ENCODE results near the gene CDH23. TPM values are rescaled to one million over a fixed set of nuclear protein-coding genes. Genes with fewer than 3 reads are reported as not detected.

The CDH23 gene
- total RNA-seq, 3 donors from 2014 or later = 1.8 to 3.6 (median 3.0) TPM

DNA sequence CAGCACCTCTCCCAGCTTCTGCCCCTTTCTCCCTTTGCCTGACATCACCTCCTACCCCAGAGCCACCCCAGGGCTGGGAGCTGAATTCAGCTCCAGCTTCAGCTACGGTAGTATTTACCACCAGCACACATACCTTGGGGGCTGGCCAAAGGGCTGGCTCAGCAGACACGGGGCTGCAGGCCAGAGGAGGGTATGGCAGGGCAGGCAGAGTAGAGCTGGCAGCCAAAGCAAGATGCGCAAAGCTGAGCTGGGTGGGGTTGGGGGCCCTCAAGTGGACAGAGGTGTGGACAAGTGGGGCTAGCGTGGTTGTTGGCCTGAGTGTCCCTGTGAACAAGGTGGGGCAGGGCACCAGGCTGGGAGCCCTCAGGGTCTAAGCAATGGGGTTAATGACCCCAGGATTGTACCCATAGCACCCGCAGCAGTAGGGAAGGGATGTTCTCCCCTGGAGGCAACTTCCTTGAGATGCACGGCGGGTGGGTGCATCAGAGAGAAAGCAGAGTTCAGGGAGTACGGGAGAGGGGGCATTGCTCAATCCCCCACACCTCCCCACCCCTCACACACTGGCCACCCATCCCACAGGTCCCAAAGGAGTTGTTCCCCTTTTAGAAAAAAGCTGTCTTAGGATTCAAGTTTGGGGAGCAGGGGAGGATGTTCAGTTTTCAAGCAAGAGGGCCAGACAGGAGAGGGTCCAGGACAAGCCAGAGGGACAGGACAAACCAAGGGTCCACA is 368.6 kb downstream of the CDH23 start:
- TF ChIP-seq, protein P1, sequence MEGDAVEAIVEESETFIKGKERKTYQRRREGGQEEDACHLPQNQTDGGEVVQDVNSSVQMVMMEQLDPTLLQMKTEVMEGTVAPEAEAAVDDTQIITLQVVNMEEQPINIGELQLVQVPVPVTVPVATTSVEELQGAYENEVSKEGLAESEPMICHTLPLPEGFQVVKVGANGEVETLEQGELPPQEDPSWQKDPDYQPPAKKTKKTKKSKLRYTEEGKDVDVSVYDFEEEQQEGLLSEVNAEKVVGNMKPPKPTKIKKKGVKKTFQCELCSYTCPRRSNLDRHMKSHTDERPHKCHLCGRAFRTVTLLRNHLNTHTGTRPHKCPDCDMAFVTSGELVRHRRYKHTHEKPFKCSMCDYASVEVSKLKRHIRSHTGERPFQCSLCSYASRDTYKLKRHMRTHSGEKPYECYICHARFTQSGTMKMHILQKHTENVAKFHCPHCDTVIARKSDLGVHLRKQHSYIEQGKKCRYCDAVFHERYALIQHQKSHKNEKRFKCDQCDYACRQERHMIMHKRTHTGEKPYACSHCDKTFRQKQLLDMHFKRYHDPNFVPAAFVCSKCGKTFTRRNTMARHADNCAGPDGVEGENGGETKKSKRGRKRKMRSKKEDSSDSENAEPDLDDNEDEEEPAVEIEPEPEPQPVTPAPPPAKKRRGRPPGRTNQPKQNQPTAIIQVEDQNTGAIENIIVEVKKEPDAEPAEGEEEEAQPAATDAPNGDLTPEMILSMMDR (IDR thresholded peaks at IDR 0.05) = no peak
- H3K4me3 ChIP-seq = no peak overlapping the region
- intact Hi-C loops (cut with DNase I, micrococcal nuclease) = loop anchor here in 1 of 2 donors (10.0 kb wide), 1 partner anchor 51 kb away; the partner anchor contains the start of gene C10orf105
- no peaks in the 10 kb centered on the region for H3K9me3 ChIP-seq
- ATAC-seq = no peak
- H3K4me1 ChIP-seq (ENCODE audit: low read depth) = peaks cover 49% of the 10 kb centered on the region
- DNase-seq = peak in 1 of 3 donors; percentile 59
- no peaks in the 10 kb centered on the region for H3K36me3 ChIP-seq (ENCODE audit: low read depth)

DNA sequence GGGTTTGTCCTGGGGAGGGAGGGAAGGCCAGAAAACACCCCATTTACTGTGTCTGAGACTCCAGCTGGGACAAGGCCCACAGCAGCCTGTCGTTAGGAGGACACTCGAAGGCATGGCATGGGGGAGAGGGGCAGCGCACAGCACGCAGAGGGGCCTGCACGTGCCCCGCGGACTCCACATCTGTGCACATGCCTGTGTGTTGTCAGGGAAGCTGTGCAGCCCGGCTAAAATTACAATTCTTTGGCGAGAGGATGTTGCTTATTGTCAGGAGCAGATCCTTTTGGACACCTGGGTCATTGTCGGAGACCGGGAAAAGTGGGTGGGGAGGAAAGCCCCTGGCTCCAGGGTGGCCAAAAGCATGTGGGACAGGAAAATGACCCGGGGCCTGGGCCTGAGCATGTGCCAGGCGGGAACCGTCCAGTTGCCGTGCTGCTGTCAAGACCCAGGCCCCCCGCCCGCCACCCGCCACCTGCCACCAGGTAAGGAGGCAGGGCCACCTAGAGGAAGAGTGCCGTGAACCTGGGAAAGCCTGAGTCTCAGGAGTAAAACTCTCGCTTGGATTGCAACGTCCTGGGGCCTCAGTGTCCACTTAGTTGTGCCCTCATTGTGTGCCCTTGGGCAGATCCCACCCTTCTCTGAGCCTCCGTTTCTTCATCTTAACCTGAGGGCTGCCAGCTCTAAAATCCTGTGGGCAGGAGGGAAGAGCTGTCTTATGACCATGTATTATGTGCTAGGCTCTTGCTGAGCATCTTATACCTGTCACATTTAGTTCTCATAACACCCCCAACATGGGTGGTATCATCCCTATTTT is 369.4 kb downstream of the CDH23 start:
- H3K4me1 ChIP-seq (ENCODE audit: low read depth) = peaks cover 54% of the 10 kb centered on the region
- no peaks in the 10 kb centered on the region for H3K36me3 ChIP-seq (ENCODE audit: low read depth)
- no peaks in the 10 kb centered on the region for H3K9me3 ChIP-seq
- DNase-seq (peak in 1 of 3 donors; percentile 66), ATAC-seq (no peak)
- TF ChIP-seq, protein P1 (IDR thresholded peaks at IDR 0.05) = no peak
- intact Hi-C loops (cut with DNase I, micrococcal nuclease) = loop anchor here in 1 of 2 donors (10.0 kb wide), 1 partner anchor 51 kb away; the partner anchor contains the start of gene C10orf105
- H3K4me3 ChIP-seq = no peak overlapping the region

DNA sequence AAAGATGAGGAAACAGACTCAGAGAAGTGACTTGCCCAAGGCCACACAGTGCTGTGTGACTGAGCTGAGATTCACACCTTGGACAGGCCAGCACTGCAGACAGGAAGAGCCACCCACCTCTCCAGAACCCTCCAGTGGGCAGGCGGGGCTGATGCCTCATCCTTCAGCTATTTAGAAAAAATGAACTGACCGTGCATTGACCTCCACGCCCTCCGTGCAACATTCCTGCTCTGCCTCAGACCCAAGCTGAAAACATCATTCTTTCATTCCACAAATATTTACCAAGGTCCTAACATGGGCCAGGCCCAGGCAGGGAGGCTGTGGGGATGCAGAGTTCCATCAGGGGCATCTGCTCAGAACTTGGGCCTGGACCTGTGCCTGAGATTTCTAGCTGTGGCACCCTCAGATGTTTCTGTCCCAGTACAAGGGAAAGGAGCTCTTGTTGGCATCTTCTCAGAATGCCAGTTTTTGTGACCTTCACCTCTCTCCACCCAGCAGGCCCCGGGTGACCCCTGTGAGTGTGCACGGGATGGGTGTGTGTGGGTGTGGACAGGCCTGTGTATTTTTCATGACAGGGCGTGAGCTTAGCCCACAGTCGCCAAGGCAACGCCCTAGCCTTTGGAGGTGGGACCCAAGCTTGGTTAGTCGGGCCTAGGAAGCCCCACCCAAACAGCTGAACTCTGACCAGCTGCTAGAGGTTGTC is 370.1 kb downstream of the CDH23 start:
- intact Hi-C loops (cut with DNase I, micrococcal nuclease) = loop anchor here in 1 of 2 donors (10.0 kb wide), 1 partner anchor 52 kb away; the partner anchor contains the start of gene C10orf105
- H3K36me3 ChIP-seq (ENCODE audit: low read depth) = no peaks in the 10 kb centered on the region
- ATAC-seq (peak; percentile 87), DNase-seq (peak; percentile 91 to 95 (median 95))
- no peak overlapping the region for H3K4me3 ChIP-seq
- peaks cover 58% of the 10 kb centered on the region for H3K4me1 ChIP-seq (ENCODE audit: low read depth)
- TF ChIP-seq, protein P1 (IDR thresholded peaks at IDR 0.05) = no peak
- H3K9me3 ChIP-seq = no peaks in the 10 kb centered on the region

DNA sequence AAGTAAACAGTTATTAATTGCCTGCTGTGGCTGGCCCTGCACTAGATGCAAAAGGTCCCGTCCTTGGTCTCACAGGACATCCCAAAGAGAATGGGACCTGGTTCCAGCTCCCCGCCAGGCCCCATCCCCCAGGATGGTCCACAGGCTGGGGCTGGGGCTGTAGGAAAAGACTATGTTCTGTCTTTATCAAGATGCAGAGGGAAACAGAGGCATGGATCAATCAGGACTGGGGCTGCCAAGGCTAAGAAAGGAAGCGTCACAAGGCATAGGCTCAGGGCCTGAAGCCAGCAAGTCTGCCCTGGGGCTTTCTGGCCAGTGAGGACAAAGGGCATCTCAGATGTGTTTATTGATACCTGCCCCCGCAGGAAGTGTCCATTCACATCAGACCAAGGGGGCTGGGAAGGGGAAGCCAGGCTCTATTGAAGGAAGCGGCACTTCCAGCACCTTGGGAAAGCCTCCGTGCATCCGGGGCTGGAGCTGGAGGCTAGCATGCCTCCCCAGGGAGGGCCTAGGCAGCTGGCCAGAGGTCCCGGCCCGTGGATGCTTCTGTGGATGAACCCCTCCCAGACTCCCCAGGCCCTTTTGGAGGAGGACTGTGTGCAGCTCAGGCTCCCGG is 370.8 kb downstream of the CDH23 start:
- no peaks in the 10 kb centered on the region for H3K9me3 ChIP-seq
- no peaks in the 10 kb centered on the region for H3K36me3 ChIP-seq (ENCODE audit: low read depth)
- no peak overlapping the region for H3K4me3 ChIP-seq
- DNase-seq = peak; percentile 66 to 79 (median 72)
- intact Hi-C loops (cut with DNase I, micrococcal nuclease) = loop anchor here in 1 of 2 donors (10.0 kb wide), 1 partner anchor 53 kb away; the partner anchor contains the start of gene C10orf105
- ATAC-seq = peak; percentile 41
- TF ChIP-seq, protein P1 (IDR thresholded peaks at IDR 0.05) = no peak
- H3K4me1 ChIP-seq (ENCODE audit: low read depth) = peaks cover 63% of the 10 kb centered on the region
